Measurements from ENCODE around the gene TMEM163.

Gene TMEM163

DNA sequence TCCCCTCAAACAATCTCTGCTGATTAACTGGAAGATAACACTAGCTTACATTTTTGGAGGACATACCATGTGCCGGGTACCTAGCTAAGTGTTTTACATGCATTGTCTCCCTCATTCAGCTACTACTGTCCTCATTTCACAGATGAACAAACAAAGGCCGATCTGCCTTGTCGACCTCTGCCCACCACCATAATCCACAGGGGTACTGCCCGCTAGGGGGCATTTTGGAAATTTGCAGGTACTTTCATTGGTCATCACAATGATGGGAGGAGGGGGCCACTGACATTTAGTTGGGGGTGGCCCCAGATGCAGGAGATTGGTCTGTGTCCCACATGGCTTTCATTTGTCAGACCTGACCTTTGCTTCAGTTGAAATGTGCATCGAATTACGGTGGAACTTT, 3.9 kb upstream of the TMEM163 start:
- no peak for DNase-seq

DNA sequence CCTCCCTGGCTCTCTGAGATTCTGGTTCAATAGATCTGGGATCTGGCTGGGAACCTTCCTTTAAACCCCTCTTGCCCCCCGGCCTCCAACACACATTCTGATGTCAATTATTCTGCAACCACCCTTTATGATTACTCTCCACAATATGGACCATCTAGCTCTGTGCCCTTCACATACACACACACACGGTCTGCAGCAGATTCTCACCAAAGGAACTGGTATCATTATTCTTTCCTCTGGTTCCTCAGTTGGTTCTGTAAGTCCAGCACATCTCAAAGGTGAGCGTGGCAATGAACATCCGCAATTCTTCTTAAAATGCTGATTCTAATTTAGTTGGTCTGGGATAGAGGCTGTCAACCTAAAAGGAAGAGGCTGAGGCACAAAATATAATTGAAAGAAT, 2.8 kb upstream of the TMEM163 start:
- no peak for DNase-seq

DNA sequence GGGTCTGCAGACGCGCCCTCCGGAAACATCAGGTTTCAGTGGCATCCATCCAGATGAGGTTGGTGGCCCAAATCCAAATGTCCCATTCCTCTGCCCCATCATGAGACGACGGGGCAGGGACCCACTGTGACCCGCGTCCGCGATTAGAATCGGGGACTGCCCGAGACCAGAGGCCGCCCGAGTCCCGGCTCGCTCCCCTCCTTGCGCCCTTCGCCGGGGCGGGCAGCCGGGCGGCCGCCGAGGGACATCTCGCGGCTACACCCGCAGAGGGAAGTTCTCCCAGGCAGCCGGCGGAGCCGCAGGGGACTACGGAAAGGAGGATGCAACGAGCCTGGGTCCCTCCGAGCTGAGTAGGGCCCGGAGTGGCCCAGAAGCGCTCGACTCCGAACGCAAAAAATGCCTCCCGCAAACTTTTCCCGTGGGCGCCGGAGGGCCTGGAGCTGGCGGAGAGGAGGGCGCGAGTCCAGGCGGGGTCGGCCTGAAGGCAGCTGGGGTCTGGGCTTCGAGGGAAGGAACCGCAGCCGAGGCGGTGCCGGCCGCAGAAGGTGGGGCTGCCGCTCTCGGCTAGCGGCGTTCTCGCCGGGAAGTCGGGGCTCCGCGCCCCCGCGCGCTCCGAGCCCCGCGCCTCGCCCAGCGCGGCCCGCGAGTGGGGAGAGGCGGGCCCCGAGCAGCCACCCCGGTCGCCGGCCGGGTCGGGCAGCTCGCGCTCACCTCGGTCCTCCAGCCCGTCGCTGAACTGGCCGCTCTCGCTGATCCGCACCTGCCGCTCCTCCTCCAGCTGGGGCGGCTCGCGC, 580 bp downstream of the TMEM163 start:
- DNase-seq = peak; percentile 33

DNA sequence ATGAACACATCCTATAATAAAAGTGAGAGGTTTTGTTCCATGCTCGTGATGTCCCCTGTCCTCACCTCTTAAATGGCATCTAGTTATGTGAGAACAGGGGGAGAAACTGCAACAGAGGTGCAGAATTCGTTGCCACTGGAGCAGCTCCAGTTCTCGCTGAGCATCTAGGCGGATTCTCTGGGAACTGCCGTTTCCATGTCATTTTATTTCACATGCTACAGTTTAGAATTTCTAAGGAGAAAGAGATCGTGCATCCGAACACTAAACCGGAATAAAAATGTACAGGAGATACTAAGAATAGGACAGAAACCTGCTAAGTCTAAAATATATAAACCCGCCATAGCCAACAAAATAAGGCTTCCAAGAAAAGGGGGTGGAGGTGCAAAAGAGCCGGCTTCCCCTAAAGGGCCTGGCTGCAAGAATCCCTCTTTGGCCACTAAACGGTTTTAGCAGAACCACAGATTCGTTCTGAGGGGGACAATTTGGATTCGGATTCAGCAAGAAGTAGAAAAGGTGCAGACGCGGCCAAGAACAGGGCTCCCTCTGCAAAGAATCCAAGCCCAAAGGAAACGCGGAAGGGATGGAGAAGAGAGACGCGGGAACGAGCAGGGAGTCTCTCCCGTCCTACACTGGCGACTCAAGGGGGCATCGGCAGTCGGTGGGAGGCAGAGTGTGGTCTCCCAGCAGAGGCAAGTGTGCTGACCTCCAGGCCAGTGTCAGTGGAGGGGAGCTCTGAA, 1.3 kb downstream of the TMEM163 start:
- no peak for DNase-seq

DNA sequence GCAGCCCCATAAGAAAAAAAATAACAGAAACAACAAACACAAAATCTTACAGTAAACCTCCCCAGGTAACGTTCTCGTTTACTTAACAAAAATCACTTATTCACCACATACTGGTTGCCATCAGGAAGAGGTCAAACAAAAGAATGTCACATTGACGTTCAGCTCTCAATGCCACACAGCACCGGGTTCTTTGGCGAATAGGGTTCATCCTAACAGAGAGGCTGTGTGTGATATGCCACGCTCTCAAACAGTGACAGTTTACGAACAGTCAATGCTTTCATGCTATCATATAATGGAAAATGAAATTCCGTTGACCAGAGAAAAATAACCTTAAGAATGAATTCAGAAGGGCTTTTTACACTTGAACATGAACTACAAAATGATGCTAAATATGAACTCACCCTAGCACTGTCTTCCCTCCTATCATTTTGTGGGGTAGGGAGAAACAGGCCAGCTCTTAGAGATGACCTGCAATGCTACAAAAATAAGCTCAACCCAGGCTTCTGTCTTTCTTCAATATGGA, 2.0 kb downstream of the TMEM163 start:
- DNase-seq = no peak

DNA sequence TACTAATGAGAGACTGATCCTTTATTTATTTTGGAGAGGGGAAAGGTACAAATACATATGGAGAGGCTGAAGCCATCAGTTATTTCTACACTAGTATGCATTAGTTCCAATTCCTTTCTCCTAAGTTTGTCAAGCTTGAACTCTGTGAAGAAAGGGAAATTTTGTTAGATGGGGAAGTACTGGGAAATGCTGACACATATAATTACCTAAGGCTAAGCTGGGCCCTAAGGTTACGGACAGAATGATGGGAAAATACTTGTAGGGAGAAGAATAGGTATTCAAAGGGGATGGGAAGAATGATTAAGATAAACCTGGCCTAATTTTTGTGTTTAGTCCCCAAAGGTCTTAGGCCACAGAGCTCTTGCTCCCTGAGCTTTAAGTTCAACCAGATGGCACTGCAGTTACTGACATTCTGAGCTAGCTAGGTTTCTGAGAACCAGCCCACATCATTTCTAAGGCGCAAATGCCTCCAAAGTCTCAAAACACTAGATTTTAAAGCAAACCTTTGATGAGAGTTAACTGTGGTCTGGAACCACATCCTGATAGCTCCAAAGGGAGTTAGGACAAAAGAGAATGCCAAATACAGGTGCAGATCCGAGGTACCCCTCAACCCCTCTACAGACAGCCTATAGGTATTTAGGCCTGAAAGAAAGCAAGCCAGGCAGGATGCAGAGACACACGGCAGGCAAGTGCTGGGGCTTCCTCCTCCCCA, 2.7 kb downstream of the TMEM163 start:
- DNase-seq = no peak

DNA sequence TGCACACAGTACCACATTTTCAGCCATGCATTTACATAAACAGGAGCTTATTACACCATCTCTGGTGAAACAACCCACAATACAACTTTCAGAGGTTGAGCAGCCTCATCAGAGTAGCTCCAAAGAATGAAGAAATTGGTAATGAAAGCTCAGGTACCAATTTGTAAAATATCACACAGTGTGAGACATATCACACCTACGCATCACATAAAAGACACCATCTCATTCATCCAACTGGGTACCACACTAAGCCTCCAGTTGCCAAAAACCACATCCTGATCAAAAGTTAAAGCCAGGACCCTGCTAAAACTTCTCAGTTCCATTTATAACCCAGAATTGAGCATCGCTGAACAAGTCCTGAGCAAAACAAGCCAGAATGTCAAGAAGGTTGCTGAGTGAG, 4.6 kb downstream of the TMEM163 start:
- DNase-seq = no peak

DNA sequence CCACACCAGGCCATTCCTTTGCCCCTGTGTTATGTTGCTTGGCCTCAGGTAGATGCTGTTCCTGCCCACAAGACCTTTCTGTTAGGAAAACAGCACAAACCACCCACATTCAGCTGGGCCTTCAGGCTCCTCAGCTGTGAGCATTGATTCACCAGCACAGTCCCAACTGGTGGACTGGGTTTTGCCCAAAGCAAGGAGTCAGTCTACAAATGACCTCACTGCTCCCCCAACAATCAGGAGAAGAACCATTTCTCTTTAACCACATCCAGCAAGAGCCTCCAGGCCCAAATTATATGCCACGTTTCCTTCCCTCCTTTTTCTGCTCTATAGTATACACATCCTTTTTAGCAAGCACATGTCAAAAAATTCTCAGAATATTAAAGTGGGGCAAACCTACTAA, 5.2 kb downstream of the TMEM163 start:
- no peak for DNase-seq

DNA sequence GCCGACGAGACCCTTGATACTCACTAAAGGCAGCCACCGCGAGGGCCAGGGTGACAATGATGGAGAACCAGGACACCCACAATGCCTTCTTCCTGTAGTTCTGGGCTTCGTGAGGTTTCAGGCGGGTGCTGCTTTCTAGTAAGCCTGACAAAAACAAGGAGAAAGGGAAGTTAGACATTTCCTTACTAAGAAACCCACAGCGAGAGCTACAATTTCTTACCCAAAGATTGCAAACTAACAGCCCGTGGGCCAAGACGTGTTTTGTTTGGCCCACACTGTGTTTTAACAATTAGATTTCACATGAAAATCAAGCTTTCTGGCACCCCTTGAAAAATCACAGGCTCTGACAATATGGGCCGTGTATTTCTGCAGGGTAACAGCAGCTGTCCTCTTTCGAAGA, 5.6 kb downstream of the TMEM163 start:
- no peak for DNase-seq

DNA sequence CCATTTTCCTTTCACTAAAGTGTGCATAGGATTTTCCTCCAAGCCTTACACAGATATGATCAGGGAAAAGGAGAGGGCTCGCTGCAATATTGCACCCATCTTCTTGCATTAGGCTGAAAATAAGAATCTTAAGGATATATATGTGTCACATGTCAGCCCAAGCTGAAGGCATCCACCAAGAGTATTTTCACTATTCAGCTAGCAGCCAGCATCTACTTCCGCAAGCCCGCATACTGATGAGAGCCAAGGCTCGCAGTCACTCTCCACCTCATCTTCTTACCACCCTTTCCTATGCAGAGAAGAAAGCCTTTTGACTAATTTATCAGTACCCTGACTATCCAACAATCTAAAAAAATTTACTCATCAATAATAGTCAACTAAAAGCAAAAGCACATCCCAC, 6.1 kb downstream of the TMEM163 start:
- no peak for DNase-seq

DNA sequence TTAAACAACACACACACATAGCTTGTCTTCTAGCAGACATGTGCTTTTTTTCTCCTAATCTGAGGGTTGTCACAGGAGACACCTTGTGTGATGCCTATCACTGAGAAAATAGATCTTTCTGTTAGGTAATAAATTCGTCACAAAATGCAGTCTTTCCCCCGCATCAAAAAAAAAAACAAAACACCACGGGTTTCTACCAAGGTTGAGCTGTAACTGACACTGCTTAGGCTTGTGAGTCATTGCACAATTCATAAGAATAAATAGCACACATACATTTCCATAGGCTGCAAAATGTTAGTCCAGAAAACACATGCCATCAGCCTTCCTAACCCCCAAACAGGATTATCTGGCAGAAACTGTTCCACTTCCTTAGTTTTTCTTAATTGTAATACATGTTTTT, 6.5 kb downstream of the TMEM163 start:
- DNase-seq = no peak

DNA sequence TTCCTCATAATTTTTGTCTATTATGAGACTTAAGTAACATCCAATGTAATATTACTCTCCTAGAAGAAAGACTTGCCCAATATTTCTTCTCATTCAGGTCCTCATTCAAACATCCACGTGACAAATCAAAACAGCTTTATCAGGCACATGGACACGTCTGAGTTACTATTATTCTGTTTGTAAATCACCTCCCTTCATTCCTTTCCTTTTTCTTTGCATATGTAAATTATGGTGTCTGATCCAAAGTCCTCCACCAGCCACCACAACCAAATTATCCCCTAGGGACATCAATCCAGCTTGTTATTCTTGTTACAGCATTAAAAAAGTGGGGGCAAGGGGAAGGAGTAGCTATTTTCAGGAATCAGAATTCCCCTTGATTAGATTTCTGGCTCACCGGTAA, 7.1 kb downstream of the TMEM163 start:
- no peak for DNase-seq

DNA sequence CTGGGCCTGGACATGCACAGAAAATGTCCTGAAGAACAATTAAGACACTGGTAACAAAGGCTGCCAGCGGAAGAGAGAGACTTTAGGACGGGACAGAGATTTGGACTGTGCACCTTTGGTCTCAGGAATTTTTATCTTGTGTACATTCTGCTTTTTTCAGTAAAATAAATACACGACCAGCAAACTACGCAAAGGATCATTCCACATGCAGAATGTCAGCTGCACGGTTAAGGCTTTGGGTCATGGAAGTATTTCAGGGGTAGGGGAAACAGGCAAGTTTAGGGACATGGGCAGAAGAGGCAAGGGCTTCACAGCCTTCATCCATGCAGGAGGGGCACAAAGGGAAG, 11.5 kb downstream of the TMEM163 start:
- no peak for DNase-seq

DNA sequence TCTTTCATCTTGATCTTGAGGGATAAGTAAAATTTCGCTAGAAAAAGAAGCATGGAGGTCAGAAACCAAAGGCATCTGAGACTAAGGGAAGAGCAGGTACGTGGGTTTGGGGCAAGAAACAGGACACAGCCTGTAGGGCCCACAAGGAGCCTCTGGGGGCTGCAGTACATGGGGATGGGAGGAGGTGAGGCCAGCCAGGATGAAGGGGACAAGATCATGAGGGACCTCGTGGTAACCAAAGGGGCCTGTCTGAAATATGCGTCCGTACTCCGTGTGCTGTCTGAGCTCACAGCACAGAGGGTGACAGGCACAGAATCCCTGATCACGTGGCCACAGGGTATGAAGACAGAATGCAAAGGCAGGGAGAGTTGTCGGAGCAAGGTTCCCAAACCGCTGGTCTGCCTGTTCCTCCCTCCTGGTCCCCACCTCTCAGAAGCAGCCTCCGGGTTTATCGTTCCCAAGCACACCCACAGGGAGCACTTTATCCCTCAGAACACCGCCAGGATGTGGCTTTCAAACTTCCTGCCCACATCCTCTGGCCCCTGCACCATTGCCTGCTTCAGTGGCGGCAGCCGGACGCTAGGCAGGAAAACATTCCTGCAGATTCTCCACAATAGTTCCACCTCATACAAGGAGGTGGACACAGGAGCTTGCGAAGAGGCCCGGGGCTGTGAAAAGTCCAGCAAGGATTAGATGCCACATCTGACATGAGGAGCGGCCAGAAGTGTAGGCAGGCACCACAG, 12.0 kb downstream of the TMEM163 start:
- no peak for DNase-seq

DNA sequence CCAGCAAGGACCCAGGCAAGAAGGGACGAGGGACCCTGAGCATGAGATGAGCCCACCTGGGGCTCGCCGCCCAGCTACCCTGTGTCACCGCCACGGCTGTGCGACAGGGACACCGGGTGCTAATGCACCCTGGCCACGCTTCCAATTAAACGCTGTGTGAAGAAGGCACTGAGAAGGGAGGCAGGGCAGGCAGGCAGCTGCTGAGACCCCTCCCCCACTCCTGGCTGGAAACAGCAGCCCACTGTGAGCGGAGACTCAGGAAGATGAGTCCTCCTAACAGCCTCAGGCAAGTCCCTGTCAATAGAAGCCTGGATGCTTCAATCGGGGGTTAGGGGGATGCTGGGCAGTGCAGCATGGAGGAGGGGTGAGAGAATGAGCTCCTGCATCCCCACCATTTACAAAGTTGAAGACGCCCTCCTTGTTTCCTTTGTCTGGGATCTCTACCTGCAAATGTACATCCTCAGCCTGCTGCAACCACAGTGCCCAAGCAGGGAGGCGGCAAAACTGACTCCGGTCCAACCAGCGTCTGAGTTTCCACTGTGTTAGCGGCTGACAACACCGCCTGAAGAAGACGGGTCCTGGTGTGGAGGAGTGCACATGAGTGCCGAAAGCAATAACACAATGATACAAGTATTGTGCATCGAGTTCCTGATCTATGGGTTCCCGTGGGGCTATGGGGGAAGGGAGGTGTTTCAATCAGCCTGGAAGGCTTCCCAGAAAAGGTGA, 12.8 kb downstream of the TMEM163 start:
- no peak for DNase-seq

DNA sequence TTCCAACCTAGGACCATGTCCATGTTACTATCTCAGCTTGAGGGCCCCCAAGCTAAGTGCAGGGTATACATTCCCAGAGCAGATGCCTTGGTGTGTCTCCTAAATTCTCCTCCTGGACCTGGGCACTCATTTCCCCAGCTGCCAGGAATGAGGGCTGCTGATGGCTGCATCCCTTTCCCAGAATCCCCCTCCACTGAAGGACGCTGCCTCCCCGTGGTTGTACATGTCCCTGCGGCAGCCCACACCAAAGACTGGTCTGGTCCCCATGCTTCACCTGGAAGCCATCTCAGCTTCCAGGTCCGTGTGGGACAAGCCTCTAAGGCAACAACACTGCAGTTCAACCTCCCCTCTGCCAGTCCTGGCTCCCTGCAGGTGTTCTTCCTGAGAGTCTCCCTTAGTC, 14.6 kb downstream of the TMEM163 start:
- DNase-seq = no peak

DNA sequence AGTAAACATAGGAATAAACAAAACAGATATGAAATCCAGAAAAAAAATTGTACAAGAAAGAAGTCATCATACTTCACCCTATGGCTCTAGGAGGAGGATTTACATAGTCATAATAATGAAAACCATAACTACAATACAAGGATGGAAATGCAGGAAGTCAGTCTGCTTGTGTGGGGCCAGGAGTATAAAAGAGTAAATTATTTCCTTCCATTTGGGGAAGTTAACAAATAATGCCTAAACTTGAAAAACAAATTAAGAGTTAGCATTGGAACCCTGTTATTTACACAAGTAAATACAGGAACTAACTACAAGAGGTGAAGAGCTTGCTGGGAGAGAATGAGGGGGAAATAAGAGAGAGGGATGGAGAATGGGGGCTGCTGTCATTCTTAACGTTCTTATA, 15.4 kb downstream of the TMEM163 start:
- no peak for DNase-seq

DNA sequence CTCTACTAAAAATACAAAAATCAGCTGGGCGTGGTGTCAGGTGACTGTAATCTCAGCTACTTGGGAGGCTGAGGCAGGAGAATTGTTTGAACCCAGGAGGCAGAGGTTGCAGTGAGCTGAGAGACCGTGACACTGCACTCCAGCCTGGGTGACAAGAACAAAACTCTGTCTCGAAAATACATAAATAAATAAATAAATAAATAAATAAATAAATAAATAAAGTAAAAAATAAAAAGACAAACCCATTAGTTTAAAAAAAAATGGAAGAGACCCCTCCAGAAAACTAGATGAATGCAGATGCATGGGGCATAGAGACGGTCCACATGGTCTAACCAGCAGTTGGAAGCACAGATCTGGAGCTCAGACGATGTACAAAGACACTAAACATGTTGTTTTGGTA, 18.1 kb downstream of the TMEM163 start:
- no peak for DNase-seq

DNA sequence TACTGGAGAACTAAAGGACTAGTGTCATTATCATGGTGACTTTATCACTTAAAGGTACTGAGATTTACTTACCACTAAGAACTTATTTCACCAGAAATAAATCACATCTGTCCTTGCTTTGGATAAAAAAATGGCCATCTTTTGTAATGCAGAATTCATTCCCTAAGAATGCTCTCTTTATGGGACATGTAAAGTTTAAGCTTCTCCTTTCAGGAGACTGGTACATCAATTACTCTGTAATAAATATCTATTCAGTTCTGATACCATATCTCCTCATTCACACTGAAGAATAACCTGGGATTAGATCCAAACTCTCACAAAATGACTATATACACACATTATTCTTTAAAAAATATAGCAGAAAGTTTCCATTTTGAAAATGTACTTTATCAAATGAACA, 24.4 kb downstream of the TMEM163 start:
- DNase-seq = no peak

DNA sequence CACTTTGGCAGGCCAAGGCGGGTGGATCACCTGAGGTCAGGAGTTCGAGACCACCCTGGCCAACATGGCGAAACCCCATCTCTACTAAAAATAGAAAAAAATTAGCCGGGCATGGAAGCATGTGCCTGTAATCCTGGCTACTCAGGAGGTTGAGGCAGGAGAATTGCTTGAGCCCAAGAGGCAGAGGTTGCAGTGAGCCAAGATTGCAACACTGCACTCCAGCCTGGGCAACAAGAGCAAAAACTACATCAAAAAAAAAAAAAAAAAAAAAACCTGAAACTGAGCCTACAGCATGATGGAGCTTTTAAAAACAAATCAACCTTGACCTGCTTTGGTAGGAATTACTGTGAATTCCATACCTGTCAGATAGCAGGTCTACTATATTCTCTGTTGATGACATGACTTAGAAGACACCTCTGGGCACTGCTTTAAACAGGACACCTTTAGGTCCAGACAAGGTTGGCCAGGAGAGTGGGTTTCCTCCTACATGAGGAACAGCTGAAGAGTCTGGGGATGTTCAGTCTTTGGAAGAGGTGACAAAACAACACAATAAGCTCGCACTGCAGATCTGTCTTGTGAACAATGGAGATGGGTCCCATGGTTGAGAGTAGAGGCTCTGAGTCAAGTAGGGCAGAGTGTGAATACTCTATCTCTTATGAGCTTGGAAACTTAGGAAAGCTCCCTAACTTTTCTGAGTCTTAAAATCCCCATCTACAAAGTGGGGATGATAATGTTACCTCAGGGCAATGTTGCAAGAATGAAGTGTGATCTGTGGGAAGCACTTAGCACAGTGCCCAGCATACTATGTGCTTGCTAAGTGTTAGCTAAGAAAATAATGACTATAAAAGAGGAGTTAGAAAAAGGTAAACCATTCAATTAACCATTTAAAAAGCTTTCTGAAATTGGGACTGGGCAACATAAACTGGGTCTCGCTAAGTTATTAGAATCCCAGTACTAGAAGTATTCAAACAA, 25.2 kb downstream of the TMEM163 start:
- no peak for DNase-seq

DNA sequence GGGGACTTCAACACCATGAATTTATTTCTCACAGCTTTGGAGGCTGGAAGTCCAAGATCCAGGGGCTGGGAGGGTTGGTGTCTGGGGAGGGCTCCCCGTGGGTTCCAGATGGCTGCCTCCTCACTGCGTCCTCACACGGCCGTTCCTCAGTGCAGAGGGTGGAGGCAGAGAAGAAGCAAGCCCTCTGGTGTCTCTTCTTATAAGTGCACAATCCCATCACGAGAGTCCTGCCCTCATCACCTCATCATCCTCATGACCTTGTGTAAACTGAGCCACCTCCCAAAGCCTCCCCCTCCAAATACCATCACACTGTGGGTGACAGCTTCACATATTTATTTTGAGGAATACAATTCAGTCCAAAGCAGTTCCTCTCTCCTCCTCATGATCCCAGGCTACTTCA, 26.3 kb downstream of the TMEM163 start:
- DNase-seq = no peak

Measured in activated CD4-positive, CD25-positive, alpha-beta regulatory T cell treated with anti-CD3 and anti-CD28 coated beads, Interleukin-2, amount 50 U/mL, for 72 hours (primary cell).